Measurements from ENCODE around the gene NR1H4.

GRCh38 chr12:100433701-100434100 is 40.0 kb upstream of the NR1H4 start:
- TF ChIP-seq, protein P1, sequence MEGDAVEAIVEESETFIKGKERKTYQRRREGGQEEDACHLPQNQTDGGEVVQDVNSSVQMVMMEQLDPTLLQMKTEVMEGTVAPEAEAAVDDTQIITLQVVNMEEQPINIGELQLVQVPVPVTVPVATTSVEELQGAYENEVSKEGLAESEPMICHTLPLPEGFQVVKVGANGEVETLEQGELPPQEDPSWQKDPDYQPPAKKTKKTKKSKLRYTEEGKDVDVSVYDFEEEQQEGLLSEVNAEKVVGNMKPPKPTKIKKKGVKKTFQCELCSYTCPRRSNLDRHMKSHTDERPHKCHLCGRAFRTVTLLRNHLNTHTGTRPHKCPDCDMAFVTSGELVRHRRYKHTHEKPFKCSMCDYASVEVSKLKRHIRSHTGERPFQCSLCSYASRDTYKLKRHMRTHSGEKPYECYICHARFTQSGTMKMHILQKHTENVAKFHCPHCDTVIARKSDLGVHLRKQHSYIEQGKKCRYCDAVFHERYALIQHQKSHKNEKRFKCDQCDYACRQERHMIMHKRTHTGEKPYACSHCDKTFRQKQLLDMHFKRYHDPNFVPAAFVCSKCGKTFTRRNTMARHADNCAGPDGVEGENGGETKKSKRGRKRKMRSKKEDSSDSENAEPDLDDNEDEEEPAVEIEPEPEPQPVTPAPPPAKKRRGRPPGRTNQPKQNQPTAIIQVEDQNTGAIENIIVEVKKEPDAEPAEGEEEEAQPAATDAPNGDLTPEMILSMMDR (IDR thresholded peaks at IDR 0.05): no peak
- TF ChIP-seq POLR2A (IDR thresholded peaks at IDR 0.05): no peak
- TF ChIP-seq POLR2AphosphoS5 (IDR thresholded peaks at IDR 0.05): no peak

All from prostate gland (tissue), 2 donors.